ENCODE results near the gene PIK3IP1.

DNA sequence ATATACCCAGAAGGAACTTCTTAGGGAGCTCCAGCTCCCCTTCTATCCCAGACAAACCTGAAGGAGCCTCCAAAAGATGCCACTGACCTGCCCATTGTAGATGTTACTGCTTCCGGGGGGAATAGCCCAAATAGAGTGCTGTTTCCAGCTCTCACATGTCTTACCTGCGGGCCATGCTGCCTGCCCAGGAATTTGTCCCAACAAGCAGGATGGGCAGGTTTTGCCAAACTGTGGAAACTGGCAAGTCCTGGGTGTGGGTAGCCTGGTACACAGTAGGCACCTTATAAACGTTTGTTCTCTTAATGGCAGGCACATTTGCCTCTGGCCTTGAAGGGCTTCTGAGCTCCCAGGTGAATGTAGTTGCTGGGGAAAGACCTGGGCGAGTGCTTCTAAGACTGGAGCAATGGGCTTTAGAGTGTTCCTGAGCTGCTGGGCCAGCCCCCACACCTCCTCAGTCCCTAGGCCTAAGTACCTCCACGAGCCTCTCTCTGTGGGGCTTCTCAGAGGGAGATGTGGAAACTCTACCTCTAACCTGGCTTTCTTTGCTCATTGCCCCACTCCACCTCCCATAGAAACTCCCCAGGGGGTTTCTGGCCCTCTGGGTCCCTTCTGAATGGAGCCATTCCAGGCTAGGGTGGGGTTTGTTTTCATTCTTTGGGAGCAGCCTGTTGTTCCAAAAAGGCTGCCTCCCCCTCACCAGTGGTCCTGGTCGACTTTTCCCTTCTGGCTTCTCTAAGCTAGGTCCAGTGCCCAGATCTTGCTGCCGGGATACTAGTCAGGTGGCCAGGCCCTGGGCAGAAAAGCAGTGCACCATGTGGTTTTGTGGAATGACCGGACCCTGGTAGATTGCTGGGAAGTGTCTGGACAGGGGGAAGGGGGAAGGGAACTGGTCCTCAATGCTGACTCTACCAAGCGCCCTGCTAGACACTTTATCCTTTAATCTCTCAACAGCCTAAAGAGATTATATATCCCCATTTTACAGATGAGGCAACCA lies 43.0 kb downstream of the PIK3IP1 start:
- TF ChIP-seq POLR2AphosphoS5 (IDR thresholded peaks at IDR 0.05), result no peak
- no peak for TF ChIP-seq POLR2A (IDR thresholded peaks at IDR 0.05)
- TF ChIP-seq, protein P1, sequence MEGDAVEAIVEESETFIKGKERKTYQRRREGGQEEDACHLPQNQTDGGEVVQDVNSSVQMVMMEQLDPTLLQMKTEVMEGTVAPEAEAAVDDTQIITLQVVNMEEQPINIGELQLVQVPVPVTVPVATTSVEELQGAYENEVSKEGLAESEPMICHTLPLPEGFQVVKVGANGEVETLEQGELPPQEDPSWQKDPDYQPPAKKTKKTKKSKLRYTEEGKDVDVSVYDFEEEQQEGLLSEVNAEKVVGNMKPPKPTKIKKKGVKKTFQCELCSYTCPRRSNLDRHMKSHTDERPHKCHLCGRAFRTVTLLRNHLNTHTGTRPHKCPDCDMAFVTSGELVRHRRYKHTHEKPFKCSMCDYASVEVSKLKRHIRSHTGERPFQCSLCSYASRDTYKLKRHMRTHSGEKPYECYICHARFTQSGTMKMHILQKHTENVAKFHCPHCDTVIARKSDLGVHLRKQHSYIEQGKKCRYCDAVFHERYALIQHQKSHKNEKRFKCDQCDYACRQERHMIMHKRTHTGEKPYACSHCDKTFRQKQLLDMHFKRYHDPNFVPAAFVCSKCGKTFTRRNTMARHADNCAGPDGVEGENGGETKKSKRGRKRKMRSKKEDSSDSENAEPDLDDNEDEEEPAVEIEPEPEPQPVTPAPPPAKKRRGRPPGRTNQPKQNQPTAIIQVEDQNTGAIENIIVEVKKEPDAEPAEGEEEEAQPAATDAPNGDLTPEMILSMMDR (IDR thresholded peaks at IDR 0.05 in 8 of 11, conservative IDR thresholded peaks at IDR 0.05 in 3 of 11), result no peak

Measured in spleen (tissue), 7 donors.